SIG-M5 (cell line): Measurements from ENCODE around the gene ATP6V1B1.
"Not testable (repeated sequence)": the region's sequence is repeated elsewhere in the genome, so short reads cannot be mapped to it uniquely, and the experiment has no call there.

Source experiments
- DNase-seq: peaks from one replicate; lab custom pipeline; 2025; lab: John Stamatoyannopoulos, UW

The ATP6V1B1 gene

DNA sequence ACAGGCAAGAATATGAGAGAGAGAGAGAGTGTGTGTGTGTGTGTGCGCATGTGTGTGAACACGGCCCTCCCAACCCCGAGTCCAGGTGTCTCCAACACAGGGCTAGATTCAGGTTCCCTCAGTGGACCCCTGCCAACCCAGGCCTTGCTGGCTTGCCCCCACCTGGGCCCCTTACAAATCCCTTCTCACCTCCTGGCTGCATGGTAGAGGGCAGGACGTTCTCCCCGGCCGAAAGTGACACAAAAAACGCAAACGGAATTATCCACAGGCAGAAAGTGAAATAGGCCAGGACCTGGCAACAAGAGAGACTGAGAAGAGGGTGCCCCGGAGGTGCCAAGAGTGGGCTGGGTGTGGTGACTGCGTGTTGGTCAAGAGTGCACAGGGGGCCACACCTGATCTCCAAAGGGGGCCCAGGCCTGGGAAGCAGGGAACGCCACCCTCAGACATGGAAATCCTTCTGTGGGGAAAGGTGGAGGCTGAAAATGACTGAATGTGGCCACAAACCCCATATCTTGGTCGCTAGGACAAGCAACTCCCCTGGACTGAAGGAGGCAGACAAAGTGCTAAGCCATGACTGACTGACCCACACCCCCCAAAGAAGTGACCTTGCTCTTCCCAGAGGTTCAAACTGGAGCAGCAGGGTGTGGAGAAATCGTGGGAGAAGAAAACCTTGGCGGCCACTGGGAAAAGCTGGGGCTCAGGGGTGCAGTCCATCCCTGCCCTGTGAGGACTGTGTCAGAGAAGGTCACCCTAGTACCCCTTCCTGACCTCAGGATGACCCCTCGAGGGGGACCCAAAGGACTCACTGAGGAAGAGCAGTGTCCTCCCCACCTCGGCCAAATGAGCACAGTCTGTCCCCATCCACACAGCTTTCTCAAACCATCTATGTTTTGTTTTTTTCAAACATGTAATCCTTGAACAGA is 53.3 kb downstream of the ATP6V1B1 start:
- DNase-seq, result no peak

DNA sequence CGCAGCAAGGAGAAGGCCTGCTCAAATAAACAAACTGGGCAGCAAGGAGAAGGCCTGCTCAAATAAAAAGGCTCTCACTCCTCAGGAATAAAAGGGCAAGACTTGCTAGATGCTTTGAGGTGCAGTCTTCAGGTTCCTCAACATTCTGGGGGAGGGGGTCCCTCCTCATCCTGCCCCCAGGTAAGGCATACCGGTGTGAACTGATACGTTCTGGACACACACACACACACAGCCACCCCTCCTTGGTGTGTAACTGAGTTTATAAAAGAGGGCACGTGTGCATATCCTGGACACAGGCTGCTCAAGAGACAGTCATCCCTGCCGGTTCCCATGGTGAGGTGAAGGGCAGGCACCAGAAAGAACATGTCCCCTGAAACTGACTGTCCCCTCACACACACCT is 54.5 kb downstream of the ATP6V1B1 start:
- no peak for DNase-seq

DNA sequence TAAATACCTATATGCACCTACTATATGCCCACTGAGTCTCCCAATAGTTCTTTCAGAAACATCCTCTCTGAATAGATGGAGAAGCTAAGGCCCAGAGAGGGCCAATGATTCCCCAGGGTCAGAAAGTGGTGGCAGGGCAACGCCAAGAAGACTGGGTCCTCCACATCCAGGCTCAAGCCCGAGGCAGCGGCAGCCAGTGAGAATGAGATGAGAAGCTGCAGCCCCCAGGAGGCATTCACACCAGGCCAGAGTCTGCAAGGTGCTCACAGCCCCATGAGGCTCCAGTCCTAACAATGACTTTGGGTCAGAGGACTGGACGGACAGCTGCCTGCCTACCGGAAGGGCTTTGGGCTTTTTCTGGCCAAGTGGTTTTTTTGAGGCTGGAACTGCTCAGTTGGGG is 55.4 kb downstream of the ATP6V1B1 start:
- DNase-seq, result no peak

GRCh38 chr2:70991742-70992141 is 56.0 kb downstream of the ATP6V1B1 start:
- no peak for DNase-seq

GRCh38 chr2:70992945-70993853 is 57.5 kb downstream of the ATP6V1B1 start:
- DNase-seq, result no peak

- DNase-seq, result no peak
These were observed 58.5 kb downstream of the ATP6V1B1 start for GRCh38 chr2:70994009-70994698.

GRCh38 chr2:70994699-70995425 is 59.2 kb downstream of the ATP6V1B1 start, which contains the start of gene TEX261:
TEX261 (minus strand) TSS chr2:70994873; CDS start chr2:70994757, 116 bp downstream.
- no peak for DNase-seq

GRCh38 chr2:70995426-70995729 is 59.7 kb downstream of the ATP6V1B1 start:
- no peak for DNase-seq

DNA sequence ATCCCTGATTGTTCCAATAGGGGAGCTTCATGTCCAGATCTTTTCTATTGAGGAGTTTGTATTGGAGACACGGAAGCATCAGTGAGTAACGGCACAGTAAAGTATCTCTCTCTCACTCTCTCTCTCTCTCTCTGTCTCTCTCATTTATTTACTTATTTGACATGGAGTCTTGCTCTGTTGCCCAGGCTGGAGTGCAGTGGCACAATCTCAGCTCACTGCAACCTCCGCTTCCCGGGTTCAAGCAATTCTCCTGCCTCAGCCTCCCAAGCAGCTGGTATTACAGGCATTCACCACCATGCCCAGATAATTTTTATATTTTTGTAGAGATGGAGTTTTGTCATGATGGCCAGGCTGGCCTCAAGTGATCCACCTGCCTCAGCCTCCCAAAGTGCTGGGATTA is 63.2 kb downstream of the ATP6V1B1 start:
- DNase-seq, result not testable (repeated sequence)

- DNase-seq, result no peak
These were observed 63.7 kb downstream of the ATP6V1B1 start for GRCh38 chr2:70999362-70999761.

DNA sequence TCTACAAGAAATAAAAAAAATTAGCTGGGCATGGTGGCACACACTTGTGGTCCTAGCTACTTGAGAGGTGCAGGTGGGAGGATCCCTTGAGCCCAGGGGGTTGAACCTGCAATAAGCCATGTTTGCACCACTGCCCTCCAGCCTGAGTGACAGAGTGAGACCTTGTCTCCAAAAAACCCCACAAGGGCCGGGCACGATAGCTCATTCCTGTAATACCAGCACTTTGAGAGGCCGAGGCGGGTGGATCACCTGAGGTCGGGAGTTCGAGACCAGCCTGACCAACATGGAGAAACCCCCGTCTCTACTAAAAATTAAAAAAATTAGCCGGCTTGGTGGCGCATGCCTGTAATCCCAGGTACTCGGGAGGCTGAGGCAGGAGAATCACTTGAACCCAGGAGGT is 64.2 kb downstream of the ATP6V1B1 start:
- DNase-seq, result not testable (repeated sequence)

GRCh38 chr2:71000780-71001591 is 65.3 kb downstream of the ATP6V1B1 start:
- DNase-seq, result no peak

- DNase-seq, result no peak
These were observed 65.9 kb downstream of the ATP6V1B1 start for GRCh38 chr2:71001592-71001927.

GRCh38 chr2:71001981-71002570 is 66.4 kb downstream of the ATP6V1B1 start:
- DNase-seq, result no peak

DNA sequence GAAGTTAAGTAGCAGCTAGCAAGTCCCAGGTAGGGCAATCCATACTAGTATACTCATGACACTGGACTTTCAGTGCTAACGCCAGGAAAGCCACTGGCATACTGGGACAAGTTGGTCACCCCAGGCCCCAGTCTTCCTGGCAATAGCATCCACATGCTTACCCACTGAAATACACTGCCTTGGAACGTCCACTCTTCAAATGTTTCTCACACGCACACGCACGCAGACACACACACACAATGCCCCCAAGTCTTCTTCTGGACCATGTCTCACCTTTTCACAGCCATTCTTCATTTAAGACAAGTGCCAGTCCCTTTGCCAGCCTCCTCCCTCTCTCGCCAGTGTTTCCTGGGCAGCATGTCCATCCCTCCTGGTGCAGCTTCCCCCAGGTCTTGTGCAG is 67.7 kb downstream of the ATP6V1B1 start:
- DNase-seq, result no peak

DNA sequence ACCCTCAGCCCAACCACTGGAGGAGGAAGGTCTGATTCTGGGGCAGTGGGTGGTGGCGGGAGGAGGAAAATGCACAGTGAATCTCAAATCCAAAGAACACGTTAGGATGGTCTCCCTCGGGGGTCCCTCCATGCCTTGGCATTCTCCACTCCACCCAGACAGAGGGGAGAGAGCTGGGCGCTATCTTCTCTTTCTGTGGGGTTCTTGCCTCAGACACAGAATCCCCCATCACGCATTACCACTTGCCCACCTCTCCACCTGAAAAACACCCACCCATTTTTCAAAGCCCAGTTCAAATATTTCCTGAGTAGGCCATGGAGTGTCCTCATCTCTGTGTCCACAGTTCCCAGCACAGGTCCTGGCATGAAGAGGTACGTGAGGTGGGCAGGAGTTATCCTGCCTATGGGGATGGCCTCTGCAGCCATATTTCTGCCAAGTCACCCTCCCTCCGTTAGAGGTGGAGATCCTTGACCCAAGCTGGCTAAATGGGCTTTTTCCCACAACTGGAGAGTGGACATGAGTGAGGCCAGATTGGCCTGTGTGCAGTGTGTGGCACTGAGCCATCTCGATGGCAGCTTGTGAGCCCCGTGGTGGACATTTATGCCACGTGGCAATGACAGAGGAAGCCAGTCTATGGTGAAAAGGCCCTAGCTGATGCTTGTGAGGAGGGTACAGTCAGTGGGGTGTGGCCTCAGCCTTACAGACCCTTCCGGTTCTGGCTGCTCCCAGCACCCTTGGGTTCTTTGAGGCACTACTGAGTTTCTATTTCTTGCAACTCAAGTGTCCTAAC is 68.5 kb downstream of the ATP6V1B1 start:
- no peak for DNase-seq

DNA sequence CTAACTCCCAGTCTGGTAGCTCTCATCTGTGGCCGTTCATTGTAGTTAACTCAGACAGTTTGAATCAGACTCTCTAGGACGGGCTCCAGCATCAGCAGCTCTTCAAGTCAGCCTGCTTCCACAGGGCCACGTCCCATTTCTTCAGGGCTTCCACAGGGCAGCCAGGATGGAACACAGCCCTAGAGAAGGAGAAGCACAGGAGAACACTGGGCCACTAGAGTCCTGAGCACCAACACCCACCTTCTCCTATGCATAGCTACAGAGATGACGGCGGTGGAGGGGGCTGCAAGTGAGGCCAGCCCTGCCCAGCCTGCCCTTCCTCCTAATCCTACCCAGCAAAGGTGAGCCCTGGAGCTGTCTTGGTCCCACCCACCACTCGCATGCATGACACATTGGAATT is 69.2 kb downstream of the ATP6V1B1 start:
- DNase-seq, result no peak

DNA sequence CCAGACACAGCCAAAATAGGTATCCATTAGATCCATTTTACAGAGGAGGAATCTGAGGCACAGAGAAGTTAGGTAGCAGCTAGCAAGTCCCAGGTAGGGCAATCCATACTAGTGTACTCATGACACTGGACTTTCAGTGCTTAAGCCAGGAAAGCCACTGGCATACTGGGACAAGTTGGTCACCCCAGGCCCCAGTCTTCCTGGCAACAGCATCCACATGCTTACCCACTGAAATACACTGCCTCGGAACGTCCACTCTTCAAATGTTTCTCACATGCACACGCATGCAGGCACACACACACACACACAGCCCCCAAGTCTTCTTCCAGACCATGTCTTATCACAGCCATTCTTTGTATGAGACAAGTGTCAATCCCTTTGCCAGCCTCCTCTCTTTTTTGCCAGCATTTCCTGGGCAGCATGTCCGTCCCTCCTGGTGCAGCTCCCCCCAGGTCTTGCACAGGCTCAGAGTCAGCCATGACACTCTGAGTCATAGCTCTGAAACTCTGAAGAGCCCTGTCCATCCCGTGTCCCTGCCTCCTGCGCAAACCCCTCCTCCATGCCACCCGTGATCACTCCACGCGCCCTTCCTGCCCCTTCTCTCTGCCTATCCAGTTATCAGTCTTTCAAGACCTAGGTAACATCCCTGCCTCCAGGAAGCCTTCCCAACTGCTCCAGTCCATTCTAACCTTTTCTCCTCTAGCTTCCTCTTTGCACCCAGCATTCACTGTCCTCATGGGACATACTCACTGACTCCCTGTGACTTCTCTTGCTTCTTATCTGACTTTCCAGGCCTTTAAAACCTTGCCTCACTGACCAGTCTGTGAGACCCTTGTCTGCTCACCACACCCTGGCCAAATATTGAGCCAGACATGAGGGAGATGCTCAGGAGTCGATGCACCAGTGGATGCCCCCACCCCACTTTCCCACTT is 69.8 kb downstream of the ATP6V1B1 start:
- no peak for DNase-seq

- DNase-seq, result no peak
These were observed 70.6 kb downstream of the ATP6V1B1 start for GRCh38 chr2:71006323-71006722.
